ENCODE results near the gene PRSS21. TPM values are rescaled to one million over a fixed set of nuclear protein-coding genes. Genes with fewer than 3 reads are reported as not detected.
A peak's percentile ranks its signal among the peaks of the same experiment; 100 is the strongest.

The PRSS21 gene
- total RNA-seq, 1 donor from 2014 or later = not detected

DNA sequence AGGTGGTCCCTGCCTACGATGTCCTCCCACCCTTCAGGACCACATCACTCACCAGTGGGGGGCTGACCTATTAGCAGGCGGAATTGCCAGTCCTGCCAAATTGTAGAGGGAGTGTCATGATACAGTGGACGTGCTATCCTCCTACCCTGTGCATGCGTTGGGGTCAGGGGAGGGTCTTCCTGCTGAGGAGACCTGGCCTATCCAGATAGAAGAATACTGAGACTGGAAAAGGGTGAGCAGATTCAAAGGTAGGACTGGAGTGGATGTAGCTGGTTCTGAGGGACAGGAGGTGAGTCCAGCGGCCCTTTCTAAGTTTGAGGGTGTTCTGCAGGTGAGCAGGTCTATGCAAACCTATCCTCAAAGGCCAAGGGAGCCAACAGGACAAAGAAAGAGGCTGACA, 10.8 kb upstream of the PRSS21 start:
- no peak for DNase-seq

DNA sequence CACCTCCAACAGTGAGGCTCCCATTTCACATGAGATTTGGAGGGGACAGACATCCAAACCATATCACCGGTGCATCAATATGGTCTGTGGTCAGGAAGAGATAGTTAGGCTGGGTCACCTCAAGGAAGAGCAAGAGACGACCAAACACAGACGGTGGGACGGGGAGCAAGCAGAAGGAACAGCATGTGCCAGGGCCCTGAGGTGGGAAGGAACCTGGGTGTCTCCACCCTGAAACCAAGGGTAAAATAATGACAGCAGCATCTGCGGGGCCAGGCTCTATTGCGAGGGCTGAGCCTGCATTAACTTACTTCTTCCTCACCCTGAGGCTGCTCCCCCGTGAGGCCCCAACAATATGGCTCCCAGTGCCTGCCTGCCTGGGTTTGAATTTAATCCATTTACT, 8.9 kb upstream of the PRSS21 start:
- no peak for DNase-seq

DNA sequence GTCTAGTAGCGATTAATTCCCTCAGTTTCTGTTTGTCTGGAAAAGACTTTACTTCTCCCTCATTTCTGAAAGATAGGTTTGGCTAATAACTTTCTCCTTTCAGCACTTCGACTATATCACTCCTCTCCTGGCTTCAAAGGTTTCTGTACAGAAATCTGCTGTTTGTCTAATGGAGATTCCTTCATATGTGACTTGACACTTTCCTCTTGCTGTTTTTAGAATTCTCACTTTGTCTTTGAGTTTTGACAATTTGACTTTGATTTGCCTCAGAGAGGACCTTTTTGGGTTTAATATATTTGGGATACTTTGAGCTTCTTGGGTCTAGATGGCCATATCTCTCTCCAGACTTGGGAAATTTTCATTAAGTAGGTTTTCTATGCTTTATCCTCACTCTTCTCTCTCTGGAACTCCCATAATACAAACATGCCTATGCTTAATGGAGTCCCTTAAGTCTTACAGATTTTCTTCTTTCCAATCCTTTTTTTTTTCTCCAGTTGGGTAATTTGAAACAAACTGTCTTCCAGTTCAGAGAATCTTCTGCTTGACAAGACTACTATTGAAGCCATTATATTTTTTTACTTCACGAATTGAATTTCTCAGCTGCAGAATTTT, 7.8 kb upstream of the PRSS21 start:
- no peak for DNase-seq

DNA sequence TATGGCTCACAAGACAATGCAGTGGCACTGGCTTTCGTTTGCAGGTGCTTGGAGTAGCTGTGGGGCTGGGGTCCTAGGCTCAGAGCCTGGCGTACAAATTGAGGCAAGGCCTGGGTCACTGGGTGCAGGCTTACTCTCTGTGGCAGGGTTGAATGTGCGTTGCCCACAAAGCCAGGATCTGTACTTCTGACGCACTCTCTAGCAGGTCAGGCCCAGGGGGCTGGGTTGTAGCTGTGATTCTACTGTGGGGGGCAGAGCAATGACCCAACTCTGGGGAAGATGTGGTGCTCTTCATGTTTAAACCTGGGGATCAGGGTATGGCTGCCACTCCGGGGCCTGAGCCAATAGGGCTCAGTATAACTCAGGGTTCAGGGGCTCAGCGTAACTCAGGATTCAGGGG, 6.4 kb upstream of the PRSS21 start:
- no peak for DNase-seq

DNA sequence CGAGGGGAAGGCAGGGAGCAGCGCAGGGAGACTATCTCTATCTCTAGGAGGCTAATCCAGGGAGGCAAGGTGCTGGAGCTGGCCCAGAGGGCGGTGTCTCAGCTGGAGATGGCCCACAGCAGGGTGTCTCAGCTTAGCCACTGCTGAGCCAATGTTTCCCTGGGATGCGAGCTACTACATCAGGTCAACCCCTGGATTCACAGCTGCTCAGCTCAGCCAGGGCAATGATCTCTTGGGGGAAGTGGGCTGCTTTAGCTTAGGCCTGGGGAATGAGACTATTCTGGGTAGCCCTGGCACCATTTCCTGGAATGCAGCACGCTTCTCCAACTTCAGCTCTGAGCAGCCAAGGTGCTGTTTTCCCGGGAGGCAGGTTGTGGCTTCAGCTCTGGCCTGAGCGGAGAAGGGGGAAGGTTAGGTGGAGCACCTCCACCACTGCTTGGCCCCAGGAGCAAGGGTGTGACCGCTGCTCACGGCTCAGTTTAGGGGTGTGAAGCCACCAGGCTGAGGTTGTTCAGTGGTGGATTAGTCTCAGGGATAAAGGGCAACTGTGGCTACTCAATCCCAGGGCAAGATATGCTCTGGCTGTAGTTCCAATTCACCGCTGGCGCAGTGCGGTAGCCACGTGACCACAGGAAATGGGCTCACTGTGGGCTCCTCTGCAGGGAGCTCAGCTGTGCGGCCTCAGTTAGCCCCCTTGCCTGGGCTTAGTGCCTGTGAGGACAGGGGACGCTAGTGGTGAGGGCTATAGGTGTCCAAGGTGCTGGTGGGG, 5.2 kb upstream of the PRSS21 start:
- no peak for DNase-seq

DNA sequence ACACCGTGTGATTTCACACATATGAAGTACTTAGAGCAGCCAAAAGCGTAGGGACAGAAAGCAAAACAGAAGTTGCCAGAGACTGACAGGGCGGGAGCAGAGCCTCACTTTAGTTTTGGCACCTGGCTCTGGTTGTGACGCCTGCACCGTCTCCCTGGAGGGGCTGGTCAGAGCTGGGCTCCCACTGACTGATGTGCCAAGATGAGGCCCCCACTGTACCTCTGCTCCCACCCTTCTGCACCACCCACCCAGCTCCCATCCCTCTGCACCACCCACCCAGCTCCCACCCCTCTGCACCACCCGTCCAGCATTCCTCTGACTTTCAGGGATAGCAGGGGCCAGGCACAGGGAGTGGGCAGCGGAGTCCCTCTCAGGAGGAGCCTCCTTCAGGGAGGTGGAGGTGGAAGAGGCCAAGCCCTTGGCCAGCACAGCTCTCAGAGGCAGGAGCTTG, 3.2 kb upstream of the PRSS21 start:
- no peak for DNase-seq

DNA sequence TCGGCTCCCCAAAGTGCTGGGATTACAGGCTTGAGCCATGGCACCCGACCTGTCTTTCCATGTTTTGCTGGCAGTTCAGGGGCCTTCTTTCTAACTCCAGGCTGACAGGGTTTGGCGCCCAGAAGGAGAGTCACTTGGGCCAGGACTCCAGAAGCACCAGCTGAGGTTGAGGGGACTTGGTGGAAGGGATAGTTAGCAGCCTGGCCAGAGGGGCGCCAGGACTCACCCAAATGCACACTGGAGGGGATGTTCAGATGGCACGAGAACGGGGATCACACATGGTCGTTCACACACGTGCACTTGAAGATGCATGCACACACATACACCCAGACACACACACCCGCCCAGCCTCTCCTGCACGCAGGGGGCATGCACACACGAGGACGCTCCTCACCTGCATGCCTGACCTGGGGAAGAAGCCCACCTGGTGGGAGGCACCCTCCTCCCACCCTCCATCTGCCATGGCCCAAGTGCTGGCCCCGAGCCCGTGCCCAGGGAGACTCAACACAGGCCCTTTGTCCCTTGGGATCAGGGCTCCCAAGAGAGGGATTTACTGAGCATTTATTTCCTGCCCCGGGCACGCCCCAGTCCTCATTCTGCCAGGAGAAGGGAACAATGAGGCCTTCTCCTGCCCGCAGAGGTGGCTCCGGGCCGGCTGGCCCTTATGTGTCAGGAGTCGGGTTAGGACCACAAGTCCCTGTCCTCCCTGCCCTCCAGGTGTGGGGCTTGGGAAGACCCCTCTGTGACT, 2.3 kb upstream of the PRSS21 start:
- DNase-seq = no peak

DNA sequence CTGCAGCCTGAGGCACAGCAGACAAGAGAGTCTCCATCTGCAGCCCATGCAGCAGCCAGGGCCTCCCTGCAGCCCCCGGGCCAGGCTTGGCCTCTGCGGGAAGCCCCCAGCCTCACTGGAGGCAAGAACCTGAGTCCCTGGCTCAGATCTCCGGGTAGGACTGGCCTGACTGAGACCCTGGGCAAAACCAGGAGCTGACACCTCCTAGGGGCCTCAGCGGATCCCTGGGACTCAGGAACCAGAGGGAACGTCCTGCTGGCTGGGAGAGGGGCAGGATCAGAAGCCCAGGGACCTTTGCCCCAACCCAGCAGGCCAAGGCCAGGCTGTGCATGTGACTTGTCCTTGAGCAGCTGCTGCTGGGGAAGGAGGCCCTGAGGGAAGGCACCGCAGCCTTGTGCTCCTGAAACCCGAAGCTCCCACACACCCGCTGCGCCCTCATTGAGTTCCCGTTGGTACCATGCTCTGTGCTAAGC, 1.7 kb upstream of the PRSS21 start:
- peak; percentile 14 for DNase-seq

DNA sequence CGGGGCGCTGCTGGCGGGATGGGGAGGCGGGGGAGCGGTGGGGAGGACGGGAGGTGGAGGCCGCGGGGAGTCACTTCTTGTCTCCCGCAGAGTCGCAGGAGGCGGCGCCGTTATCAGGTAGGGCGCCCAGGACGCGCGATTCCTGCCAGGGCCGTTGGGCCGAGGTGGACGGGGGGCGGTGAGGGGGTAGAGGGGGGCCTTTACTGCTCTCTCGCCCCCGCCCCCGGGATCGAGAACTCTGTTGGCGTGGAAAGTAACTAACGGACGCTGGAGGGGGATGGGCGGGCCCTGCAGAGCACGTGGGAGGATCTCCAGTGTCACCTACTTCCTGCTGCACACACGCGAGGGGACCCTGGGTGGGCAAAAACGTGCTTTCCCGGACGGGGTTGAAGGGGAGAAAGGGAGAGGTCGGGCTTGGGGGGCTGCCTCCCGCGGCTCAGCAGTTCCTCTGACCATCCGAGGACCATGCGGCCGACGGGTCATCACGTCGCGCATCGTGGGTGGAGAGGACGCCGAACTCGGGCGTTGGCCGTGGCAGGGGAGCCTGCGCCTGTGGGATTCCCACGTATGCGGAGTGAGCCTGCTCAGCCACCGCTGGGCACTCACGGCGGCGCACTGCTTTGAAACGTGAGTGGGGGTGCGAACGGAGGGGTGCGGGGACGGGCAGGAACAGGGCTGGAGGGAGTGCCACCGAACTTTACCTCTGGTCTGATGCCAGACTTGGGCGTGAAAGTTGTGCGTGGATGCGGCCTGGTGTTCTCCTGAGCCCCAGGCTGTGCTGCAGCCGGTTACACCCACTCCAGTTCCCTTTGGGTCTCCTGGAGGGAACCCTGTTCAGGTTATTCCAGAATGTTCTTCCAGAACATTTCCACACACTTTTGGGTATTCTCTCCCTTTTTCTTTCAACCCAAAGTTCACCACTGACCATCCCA, 569 bp downstream of the PRSS21 start:
- no peak for DNase-seq

DNA sequence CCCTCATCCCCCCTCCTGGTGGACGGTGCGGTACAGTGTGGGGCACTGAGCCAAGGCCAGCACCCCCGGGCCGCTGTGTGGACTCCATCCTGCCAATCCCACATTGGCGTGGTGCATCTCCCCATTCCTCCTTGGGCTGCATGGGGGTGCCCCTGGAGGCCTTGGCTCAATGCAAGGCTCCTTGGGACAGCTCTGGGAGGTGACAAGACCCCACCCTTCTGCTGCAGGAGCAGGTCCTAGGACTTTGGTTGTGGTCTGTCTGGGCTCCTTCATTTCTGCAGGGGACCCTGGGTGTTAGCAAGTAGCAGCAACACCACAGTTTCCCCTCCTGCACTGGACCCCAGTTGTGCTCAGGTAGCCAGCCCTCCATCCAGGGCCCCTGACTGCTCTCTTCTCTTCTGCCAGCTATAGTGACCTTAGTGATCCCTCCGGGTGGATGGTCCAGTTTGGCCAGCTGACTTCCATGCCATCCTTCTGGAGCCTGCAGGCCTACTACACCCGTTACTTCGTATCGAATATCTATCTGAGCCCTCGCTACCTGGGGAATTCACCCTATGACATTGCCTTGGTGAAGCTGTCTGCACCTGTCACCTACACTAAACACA, 1.3 kb downstream of the PRSS21 start:
- no peak for DNase-seq

DNA sequence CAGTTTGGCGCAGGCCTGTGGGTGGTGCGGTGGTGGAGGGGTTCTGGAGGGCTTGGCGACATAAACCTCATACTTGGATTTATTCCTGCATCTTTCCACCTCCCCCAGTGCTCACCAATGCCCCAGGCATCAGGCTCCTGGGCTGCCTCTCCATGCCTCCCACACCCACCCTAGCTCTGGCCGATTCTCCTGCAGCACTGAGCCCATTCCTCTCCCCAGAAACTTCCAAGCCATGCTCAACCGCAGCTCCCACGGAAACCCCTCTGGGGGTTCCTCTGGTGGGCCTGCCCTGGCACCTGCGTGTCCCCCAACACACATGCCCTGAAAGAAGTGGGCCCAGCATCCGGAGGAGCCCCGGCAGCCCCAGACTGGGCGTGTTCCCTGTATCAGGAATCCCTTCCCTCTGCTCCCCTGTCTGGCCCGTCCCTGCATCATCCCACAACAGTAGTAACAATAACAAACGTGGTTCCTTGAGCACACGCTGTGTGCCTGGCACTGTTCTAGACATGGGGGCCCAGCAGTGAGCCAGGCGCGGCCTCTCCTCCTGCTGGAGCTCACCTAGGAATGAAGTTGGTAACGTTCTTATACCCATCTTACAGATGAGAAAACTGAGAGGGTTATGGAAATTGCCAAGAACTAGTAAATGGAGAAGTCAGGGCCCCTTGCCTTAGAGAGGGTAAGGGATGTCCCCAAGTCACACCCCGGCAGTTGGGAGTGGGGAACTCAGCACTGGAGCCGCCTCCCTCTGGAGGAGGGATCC, 2.3 kb downstream of the PRSS21 start:
- DNase-seq = no peak

DNA sequence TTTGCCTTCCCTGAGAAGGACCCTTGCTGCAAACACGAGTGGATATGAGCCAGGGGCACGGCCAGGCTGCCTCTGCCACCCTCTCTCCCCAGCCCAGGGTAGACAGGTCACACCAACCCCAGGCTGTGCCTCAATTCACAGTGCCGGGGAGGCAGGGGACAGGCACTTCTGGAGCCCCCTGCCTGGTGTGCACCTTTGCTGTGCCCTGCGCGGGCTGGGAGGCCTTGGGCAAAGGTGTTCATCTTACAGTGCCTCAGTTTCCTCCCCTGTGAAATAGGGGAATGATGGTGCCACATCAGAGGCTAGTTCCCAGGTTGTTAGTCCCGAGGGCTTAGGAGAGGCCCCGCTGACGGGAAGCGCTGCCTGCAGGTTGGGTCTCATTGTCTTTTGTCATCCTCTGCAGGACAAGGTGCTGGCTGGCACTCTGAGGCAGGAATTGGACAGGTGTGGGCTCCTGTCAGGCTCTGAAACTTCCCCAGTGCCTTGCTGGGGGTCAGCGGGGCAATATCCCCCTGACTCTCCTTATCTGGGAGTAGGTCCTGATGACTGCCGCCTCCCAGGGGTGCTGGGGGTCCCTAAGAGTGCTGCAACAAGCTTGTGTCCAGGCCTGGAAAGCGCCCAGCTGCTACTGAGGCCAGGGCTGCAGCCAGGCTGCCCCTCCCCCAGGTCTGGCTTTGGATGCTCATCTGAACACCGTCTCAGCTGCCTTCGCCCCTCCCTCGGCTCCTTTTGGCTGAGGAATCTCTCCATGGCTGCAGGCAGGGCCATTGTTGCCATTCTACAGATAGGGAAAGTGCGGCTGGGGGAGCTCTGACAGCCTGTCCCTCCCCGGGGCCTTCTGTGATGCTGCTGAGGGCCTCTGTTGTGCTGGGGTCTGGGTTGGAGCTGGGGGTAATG, 3.1 kb downstream of the PRSS21 start:
- no peak for DNase-seq

DNA sequence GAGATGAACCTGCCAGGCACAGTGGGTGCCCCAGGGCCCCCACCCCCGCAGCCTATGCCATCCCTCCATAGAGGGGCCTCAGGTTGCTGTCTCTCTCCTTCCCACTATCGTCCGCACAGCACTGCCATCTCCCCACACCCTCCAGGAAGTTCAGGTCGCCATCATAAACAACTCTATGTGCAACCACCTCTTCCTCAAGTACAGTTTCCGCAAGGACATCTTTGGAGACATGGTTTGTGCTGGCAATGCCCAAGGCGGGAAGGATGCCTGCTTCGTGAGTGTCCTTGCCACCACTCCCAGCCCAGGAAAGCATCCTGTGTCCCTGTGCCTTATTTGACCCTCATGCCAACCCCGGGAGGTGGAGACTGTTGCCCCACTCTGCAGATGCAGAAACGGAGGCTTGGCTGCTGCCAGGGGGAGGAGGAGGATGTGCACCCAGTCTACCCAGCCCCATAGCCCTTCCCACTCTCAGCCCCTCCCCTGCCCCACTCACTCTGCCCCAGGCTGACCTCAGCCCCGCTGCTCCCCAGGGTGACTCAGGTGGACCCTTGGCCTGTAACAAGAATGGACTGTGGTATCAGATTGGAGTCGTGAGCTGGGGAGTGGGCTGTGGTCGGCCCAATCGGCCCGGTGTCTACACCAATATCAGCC, 3.9 kb downstream of the PRSS21 start:
- DNase-seq = no peak

DNA sequence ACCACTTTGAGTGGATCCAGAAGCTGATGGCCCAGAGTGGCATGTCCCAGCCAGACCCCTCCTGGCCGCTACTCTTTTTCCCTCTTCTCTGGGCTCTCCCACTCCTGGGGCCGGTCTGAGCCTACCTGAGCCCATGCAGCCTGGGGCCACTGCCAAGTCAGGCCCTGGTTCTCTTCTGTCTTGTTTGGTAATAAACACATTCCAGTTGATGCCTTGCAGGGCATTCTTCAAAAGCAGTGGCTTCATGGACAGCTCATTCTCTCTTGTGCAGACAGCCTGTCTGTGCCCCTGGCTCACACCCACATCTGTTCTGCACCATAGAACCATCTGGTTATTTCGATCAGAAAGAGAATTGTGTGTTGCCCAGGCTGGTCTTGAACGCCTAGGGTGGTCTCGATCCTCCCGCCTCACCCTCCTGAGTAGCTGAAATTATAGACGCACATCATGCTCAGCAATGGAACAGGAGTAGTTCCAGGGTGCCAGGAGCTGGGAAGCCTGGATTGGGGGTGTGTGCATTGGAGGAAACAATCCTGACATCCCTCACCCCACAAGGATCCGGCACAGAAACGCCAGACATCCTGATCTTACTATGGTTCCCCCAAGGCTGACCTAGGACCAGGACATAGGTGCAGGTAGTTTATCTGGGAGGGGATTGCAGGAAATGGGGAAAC, 4.6 kb downstream of the PRSS21 start:
- no peak for DNase-seq

DNA sequence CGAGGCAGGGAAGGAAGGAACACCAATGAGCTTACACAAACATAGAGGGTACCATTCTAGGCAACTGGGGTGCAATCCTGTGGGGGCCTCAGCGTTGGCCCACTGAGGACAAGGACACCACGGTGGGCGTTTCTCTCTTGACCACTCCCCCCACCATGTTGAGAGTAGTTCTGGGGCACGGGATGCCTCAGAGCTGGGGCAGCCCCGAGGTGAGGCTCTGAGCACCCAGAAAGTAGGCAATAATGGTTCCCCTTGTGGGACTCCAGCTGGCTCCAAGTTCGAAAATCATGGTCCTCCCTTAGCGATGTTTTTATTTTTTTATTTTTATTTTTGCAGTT, 5.1 kb downstream of the PRSS21 start:
- DNase-seq = no peak

DNA sequence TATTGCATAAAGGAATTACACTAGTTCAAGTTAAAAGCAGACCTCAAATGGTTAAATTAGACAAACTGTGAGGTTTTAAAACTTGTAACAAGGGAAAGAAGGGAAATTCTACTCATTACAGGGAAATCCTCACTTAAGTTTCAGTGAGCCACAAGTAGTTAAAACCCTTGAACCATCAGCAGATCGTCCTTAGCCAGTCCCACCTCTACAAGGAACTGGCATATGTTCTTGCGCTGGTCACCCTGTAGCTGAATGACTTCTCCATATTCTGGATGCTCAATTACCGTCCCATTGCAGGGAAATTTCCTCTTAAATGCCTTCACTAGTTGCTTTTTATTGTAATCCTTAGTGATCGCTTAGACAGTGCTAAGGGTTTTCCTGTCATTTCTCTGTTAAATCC, 5.5 kb downstream of the PRSS21 start:
- no peak for DNase-seq

DNA sequence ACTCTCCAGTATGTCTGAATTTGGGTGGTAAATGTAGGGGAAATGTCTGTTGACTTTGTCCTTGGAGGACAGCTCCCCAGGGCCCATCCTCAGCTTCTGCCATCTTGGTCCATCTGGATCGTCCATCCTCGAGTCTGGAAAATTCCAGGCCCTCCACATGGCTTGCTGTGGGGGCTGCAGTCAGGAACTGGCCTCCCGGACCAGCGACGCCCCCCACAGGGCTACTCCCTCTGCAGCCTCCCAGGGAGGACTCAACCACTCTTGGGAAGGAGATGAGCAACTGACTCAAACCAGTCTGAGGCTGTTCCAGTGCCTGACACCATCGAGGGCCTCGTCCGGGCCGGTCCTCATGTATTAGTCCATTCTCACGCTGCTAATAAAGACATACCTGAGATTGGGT, 7.6 kb downstream of the PRSS21 start:
- no peak for DNase-seq

DNA sequence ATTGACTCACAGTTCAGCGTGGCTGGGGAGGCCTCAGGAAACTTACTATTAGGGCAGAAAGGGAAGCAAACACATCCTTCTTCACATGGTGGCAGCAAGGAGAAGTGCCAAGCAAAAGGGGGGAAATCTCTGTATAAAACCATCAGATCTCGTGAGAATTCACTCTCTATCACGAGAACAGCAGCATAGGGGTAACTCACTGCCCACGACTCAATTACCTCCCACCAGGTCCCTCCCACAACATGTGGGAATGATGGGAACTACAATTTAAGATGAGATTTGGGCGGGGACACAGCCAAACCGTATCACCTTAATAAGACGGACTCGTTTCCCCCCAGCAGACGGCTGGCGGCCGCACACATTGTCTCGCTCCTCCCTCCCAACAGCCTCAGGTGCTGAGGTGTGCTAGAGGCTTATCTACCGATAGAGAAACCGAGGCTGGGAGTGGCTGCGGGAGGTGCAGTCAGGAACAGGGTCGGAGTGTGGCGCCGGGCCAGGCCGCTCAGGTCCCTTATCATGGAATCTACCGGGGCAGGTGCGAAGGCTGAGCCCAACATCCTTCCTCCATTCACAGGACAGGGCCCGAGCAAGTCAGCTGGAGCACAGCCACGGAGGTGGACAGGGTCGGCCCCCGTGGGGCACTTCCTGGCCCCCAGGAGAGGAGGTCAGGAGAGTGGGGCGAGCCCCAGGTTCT, 8.2 kb downstream of the PRSS21 start:
- no peak for DNase-seq

Data from tongue (tissue), 2 donors.